Bone marrow (tissue), 2 donors: Measurements from ENCODE around the gene KCNAB2.

ENCODE experiments used
- DNase-seq, 2 donors: peaks; one replicate each; lab custom pipeline; 2025; lab: John Stamatoyannopoulos, UW

KCNAB2 gene

DNA sequence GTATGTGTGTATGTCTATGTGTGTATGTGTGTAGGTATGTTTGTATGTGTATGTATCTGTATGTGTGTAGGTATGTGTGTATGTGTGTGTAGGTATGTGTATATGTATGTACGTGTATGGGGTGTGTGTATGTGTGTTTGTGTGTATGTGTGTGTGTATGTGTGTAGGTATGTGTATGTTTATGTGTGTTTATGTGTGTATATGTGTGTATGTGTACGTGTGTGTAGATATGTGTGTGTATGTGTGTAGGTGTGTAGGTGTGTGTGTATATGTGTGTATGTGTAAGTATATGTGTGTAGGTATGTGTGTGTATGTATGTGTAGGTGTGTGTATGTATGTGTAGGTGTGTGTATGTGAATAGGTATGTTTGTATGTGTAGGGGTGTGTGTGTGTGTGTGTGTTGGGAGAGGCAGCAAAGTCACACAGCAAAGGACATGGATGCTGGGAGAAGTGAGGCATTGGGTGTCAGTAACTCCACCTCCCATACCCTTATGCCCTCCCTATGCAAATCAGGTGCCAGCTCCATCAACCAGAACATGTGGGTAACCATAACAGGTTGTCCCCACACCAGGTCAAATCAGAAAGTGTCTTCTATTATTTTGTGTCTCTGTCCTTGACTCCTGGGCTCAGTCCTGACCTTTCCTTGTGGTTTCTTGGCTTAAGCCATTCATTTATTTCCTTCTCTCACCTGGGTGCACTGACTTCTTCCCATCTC is 15.0 kb upstream of the KCNAB2 start:
- DNase-seq = no peak

DNA sequence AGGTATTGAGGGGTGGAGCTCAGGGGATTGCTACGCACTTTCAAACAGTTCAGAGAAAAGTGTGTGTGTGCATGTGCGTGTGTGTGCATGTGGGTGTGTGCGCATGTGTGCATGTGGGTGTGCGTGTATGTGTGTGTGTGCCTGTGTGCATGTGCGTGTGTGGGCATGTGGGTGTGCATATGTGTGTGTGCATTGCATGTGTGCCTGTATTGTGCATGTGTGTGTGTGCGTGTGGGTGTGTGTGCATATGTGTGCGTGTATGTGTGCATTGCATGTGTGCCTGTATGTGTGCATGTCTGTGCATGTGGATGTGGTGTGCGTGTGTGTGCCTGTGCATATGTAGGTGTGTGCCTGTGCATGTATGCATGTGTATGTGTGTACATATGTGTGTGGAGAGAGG is 12.6 kb upstream of the KCNAB2 start:
- no peak for DNase-seq

GRCh38 chr1:6033986-6034749 is 11.5 kb upstream of the KCNAB2 start:
- DNase-seq = no peak

DNA sequence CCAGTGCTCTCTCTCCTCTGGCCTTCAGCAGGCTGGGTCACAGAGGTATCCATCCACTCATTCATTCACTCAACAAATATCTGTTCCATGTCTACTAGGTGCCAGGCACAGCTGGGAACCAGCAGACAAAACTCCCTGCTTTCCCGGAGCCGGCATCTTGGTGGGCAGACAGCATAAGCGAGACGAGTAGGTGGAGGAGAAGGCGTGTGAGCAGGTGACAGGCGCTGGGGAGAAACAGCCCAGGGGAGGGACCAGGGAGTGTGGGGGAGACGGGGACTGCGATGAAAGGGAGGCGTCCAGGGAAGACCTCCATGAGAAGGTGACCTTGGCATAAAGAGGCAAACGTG is 11.0 kb upstream of the KCNAB2 start:
- no peak for DNase-seq

DNA sequence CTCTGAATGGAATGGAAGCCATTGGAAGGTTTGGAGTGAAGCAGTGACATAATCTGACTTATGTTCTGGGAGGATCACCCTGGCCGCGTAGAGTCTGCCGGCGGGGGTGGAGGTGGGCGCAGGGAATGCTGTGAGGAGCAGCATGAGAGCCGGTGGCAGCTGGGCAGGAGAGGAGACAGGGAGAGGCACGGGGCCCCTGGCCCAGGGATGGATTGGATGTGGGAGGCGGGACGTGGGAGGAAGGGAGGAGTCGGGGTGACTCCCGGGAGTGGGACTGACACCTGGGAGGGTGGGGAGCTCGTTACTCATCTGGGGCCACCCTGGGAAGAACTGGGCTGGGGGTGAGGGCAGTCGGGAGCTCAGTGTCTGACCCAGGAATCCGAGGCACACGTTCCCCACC is 10.4 kb upstream of the KCNAB2 start:
- DNase-seq = no peak

DNA sequence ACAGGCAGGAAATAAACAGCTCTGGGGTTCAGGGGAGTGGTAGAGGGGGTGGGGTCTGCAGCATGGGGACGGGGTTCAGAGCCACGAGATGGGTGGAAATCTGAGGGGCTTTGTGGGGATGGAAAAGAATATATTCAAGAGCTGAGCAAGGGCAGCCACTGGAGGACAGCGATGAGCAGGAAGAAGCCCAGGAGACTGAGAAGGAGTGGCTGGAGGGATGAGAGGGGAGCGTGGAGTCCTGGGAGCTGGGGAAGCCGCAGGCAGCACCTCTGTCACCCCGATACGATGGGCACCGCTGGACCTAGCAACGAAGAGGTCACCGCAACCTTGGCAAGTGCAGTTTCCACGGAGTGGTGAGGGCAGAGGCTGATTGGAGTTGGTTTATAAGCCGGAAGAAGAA is 10.0 kb upstream of the KCNAB2 start:
- no peak for DNase-seq

DNA sequence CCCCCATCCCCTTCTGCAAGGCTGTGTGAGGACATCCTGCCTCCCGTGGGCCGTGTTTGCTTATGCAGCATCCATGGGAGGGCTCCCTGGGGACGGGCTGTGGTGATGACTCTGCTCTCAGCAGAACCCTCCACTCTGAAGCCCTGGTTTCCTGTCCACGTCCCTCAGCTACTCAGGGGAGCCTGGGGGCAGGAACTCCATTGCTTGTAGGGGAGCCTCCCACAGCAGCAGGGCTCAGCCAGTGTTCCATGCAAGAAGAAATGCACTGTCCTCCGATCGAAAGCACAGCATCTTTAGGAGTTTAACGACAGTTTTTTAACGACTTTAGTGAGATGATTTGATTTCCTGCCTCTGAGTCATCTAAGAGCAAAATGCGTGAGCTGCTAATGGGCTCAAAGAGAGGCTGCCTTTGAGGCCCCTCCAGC is 8.3 kb upstream of the KCNAB2 start:
- DNase-seq = peak in 1 of 2 donors; percentile 77

GRCh38 chr1:6038603-6039002 is 7.1 kb upstream of the KCNAB2 start:
- no peak for DNase-seq

DNA sequence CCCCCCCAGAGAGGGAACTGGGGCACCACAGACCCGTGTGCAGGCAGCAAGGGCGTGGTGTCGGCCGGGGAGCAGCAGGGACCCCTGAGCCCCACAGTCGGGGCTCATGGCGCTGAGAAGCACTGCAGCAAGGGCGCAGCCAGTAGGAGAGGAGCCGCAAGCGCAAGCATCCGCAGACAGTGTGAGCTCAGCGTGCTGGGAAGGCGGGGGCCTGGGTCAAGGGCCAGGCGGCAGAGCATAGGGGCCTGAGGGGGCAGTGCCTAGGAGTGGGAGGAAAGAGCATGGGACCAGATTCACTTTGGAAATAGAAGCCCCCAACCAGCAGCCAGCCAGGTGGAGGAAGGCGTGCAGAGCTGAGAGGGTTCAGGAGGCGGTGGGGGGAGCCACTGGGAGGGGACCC is 6.7 kb upstream of the KCNAB2 start:
- DNase-seq = no peak

DNA sequence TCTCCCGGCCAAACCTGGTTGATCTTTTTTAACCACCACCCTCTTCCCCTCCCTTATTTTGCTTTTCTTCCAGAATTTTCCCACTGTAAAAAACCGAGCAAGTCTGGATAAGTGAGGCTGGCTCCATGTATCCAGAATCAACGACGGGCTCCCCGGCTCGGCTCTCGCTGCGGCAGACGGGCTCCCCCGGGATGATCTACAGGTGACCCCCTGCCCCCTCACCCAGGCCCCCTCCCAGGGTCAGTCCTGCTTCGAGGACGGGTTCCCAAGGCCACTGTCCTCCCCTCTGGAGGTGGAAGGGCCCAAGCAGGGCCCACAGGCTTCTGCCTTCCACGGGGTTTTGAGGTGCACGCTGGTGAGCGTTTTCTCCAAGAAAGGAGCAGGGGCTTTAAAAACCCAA is 5.2 kb upstream of the KCNAB2 start:
- DNase-seq = no peak

- DNase-seq = no peak
These were observed 4.8 kb upstream of the KCNAB2 start for GRCh38 chr1:6040861-6041415.

GRCh38 chr1:6041432-6042062 is 4.1 kb upstream of the KCNAB2 start:
- DNase-seq = no peak

GRCh38 chr1:6043561-6043960 is 2.1 kb upstream of the KCNAB2 start:
- no peak for DNase-seq

DNA sequence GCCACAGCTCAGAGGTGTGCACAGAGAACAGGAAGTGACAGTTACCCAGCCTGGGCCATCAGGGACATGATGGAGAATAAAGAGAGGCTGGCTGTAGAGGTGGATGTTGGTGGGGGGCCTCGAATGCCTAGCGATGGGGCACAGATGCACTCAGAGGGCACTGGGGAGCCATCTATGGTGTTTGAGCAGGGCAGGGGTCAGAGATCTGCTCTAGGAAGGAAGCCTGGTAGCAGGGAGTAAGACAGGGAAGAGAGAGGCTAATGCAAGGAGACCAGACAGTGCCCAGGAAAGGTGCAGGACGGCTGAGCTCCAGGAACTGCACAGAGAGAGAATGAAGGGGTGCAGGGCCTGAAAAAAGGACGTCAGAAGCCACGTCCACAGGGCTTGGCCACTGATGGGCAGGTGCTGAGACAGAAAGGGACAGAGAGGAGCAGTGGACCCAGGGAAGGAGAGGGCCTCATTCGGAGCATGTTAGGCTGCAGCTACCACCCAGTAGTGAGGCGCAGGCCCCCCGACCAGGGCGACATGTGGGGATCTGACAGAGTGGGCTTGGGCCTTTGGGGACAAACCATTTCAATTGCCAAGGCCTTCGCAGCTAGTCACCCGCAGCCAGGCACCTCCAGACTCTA is 1.1 kb upstream of the KCNAB2 start:
- no peak for DNase-seq

DNA sequence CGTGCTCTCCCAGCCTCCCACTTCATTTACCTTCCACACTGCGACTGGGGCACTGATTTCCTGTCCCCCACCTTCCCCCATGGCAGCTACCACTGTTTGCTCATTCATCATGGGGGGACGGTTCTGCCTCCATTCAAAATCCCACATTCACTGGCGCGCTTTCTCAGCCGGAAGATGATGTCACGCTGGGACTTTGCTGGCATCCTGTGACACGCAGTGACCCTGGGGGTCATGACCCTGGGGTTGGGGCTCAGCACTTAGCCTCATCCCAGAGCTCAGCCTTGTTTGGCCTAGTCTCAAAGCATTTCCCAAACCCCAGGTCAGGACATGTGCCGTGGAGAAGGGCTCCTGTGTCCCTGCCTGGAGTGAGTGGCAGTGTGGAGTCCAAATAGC is 582 bp upstream of the KCNAB2 start:
- DNase-seq = no peak

GRCh38 chr1:6046279-6046678 is 591 bp downstream of the KCNAB2 start:
- DNase-seq = no peak

GRCh38 chr1:6048179-6048867 is 2.6 kb downstream of the KCNAB2 start:
- no peak for DNase-seq

DNA sequence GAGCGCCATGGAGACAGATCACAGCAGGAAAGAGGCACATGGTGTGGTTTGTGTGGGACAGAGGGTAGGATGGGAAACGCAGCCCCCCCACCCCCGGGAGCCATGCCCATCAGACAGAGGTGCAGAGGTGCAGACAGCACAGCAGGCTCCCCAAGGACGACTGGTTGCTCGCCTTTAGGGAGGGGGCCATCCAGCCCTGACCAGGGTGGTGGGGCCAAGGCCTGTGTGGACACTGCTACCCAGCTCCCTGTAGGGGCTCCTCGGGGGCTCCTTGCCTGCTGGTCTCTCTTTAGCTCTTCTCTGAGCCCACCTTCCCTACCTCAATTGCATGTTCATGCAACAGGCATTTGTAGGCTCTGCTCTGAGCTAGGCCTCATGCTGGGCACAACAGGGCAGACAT is 3.7 kb downstream of the KCNAB2 start:
- DNase-seq = no peak

DNA sequence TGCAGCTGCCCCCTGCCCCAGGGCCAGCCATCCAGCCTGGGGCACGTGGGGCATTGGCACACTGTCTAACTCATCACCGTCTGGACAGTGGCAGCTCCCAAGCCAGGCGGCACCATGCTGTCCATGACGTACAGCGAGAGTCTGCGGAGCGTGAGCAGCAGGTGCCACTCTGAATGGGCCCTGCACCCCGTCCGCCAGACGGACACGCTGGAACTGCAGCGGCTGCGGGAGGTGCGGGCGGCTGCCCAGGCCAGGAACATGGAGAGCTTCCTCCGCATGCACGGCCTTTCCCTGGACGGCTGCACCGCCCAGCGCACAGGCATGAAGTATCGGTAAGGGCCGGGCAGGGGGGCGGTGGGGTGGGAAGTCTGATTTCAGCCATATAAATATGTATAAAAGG is 5.7 kb downstream of the KCNAB2 start:
- DNase-seq = no peak

- DNase-seq = peak in 1 of 2 donors; percentile 16
These were observed 7.0 kb downstream of the KCNAB2 start for GRCh38 chr1:6052543-6053205.

DNA sequence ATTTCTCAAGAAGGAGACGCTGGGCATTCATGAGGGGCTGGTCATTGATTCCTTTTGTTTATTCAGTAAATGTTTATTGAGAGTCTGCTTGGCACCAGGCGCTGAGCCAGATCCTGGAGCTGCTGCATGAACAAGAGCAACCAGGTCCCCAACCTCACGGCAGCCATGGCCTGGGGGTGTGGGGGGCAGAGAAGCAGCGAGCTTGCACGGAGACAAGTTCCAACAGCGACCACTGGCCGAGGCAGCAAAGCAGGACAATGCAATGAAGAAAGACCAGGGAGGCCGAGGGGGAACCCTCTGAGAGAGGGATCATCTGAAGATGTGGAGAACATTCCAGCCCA is 7.5 kb downstream of the KCNAB2 start:
- no peak for DNase-seq

DNA sequence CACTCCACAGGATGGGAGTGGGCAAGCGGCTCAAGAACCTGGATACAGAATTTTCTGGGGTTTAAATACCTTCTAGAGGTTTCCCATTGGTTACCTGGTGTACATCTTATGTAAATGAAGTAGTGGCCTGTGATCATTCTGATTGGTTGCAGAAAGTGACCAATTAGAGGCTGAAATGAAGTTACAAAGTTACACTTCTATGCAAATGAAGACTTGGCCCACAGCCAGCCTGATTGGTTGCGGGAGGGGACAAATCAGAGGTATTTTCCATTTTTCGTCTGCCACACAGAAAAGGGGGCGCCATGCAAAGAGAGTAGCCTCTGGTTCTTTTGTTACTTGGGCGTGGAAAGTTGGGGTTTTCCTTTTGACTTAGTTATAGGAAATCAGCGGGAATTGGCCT is 8.9 kb downstream of the KCNAB2 start:
- DNase-seq = no peak
